ENCODE measurements around the gene PKNOX2.

DNA sequence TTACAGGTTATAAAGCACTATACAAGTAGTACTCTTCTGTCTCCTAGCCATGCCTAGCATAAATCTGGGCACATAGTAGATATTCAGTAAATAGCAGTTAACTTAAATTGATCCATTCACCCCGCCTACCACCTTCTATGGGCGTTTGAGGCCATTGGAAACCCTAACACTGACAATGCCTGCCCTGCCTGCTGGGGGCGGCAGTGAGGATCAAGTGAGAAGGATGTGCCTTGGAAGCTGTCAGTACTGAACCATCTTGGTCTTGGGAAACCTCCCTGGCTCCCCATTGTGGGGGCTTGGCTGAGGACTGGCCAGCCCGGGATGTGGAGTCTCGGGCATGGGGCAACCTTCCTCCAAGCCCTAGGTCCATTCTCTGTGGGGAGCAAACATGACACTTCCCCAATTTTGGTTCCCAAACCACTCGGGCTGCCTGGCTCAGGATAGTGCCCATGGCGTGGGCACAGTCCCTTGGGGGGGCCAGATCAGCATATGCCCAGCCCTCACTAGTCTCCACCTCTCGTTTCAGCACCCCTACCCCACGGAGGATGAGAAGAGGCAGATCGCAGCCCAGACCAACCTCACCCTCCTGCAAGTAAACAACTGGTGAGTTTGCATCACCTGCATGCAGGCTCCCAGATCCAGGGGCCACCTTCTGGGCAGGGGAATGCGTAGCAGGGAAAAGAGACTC lies 264.1 kb downstream of the PKNOX2 start:
- TF ChIP-seq POLR2A (IDR thresholded peaks at IDR 0.05) (no peak), CTCF (IDR thresholded peaks at IDR 0.05) (no peak), EP300 (IDR thresholded peaks at IDR 0.05) (no peak)

Data from suprapubic skin (tissue), 3 donors.